ENCODE measurements around the gene SEMA3B.

Gene SEMA3B

DNA sequence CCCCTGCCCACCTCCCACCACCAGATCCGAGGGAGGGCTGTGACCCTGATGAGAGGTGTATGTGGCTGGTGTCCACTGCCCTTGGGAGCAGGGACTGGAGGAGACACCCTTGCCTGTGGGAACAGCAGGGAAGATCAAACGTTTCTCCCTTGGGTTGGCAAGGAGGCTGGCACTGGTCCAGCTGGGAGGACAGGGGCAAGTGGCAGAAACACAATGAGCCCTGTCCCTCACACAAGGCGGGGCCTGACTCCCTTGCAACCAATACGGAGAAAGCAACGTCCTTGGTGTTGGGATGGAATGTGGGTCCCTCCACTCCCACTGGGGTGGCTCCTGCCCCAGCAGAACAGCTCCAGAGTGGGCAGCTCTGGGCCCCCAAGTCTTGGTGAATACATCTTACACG lies 48.4 kb downstream of the SEMA3B start:
- no peak for DNase-seq (ENCODE audit: low read depth)

DNA sequence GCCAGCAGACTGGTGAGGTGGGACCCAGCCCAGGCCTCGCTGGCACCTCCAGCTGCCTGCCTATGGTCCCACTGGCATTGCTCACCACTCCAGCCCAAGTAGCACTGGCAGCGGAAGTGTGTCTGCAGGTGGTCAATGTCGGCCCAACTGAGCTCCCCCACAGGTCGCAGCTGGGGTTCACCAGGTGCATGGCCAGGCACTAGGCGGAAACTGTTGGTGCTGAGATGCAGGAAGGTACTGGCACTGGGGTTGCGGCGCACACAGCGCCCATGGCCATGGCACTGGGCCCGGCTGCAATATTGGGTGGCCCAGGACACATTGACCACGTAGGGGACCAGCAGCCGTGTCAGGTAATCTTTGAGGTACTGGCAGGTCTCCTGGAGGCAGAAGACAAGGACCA lies 49.2 kb downstream of the SEMA3B start:
- DNase-seq (ENCODE audit: low read depth), result no peak

DNA sequence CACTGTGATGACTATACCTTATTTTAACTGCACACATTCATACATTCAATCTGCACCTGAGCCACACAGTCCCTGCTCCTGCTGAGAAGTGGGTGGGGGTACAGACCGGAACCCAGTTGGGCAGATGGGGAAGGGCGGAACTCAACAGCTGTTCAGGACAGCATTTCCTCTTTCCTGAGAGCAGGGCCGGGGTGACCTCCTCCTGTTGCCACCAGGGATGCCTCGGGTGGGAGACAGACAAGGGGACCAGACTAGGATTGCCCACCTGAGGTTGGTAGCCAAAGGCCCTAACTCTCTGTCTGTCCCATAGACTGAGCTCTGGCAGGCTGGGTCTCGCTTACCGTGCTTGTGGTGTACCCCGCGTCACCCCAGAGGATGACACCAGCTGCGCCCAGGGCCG lies 49.7 kb downstream of the SEMA3B start:
- DNase-seq (ENCODE audit: low read depth), result no peak

DNA sequence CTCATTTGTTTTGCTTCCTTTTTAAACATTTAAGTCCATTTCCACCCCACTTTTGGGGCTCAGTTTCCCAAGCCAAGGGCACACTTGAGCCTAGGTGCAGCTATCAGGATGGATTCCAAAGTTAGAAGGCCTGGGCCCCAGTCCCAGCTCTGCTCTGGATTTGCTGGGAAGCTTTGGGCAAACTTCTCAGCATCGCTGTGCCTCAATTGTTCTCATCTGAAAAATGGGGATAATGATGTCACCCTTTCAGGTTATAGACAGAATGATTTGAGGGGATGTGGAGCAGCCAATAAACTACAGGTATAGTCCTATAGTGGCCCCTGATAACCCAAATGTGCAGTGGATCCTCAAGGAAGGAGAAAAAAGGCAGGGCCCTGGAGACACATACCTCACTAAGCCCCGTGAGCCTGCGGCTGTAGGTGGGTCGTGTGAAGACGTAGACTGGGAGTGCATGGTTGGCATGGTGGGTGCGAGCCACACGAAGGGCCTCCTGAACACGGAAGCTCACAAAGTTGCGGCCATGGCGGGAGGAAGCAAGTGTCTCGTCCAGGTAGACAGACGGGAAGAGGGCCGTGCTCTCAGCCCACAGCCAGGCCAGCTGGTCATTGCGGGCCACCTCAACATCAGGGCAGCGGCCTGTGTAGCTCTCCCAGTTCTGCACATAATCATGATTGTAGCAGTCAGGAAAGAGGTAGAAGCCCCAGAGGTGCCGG lies 50.4 kb downstream of the SEMA3B start:
- DNase-seq (ENCODE audit: low read depth), result no peak

DNA sequence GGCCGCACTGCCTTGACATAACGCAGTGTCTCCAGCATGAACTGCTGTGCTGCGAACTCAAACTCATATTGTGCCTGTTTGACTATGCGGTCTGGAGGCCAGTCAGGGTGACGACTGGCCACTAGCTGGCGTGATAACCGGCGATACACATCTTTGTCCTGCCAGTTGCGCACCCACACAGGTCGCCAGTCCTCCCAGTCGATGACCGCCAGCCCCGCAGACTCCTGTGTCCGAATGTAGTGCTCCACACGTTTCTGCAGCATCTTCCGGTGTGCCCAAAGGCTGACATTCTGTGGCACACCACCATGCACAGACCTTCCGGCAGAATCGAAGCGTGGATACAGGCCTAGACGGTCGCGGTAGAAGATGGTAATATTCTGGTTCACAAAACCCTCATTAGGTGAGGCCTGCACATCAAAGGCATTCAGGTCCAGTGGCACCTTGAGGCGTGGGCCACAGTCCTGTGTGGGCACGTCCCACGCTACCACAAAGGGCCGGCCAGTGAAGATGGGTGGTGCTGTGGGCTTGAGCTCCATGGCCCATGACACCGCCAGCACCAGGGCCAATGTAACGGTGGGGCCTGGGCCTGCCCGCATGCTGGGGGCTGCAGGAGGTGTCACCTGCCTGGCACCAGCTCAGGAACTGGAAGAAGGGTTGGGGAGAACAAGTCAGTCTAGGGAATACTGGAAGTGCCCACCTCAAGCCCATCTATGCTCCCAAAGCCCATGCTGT lies 51.1 kb downstream of the SEMA3B start:
- DNase-seq (ENCODE audit: low read depth), result no peak

DNA sequence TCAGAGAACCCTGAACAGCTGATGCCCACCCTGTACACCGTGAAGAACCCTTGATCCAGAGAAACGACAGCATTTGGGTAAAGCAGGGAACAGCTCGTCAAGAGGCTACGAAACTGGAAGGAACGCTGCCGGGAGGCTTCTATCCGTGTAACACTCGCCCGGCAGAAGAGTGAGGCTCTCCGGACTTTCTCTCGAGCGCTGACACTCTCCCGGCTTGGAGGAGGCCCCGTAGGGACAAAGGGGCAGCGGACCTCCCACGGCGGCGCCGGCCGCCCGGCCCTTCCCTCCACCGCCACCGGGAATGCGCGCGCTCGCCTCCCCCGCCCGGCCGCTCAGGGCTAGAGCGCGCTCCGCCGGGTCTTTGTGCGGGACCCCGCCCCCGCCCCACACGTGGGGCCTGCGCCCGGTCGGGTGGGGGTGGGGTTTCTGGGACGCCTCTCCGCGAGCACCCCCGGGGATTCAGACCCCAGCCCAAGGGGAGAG lies 51.9 kb downstream of the SEMA3B start:
- peak; percentile 30 for DNase-seq (ENCODE audit: low read depth)

DNA sequence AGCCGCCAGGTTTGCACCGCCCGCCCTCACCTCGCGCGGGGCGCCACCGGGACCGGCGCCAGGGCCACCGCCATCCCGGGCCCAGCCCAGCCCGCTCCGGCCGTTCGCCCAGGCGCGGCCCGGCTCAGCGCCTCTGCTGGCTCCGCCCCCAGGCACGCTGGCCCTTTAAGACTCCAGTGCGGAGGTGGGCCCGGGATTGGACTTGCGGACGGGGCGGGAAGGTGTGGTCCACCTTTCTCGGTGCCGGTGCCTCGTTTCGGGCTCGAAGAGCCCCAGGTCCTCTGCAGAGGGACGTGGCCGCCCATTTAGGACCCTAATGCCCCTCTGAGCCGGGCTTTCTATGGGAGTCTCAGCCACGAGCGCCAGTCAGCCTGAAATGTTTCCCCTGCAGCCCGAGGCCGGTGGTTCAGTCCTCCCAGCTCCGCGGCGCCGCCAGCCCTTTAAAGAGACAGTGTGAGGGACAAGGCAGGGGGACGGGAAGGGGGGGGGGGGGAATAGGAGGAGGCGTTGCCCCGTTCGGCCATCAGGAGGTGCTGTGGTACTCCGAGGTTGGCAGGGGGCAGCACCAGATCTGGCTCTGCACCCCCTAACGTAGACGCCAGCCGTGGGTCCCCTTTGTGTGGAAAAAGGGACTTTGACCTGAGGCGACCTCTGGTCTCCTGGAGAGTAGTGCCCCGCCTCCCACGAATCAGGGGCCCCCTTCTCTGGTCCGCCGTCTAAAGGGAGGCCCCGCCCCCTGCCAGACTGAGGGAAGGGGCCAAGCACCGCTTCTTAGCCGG lies 52.6 kb downstream of the SEMA3B start:
- peak; percentile 71 for DNase-seq (ENCODE audit: low read depth)

DNA sequence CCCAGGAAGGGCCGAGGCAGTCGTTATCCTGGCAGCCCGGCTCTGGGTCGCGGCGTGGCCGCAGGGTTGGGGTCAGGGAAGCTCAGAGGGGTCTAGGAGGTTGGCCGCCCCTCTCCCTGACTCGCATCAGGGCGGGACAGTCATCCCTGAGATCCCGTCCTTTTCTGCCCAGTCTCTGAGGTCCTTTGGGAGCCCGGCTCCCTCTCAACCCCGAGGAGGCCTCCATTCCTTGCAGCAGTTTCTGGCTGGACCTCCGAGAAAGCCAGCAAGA lies 53.1 kb downstream of the SEMA3B start:
- no peak for DNase-seq (ENCODE audit: low read depth)

DNA sequence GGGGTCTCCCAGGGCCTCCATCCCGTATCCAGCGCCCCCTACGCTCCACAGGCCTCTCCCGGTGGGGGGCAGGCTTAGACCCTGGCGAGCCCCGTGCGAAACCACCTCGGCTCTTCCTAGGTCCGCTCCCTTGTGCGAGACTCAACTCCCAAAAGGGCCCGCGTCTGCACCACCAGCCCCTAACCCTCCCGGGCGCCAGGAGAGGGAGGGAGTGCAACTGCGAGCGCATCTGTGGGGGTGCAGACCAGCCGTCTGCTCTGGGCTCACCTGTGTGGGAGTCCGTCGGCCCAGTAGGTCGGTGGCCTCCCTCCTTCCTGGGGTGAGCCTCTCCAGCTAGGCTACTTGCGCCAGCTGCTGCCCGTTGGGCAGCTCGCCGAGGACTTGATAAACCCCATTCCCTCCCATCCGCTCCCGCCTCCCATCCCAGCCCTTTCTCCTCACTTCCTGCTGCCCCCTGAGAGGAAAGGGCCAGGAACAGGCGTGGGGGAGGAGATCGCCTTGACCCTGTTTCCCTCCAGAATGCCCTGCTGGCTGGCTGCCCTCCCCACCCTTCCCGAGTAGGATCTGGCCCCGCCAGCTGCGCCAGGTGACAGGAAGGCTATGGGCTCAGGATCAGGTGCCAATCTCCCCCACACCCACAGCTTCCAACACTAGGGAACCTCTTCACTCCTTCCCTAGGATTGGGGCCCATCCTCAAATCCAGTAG lies 53.6 kb downstream of the SEMA3B start, which contains the start of gene HYAL2:
TSS of gene HYAL2 (minus strand) at position 360 of the 706 bp plus-strand sequence. CDS start 2,256 bp downstream, outside the sequence.
- DNase-seq (ENCODE audit: low read depth), result no peak

DNA sequence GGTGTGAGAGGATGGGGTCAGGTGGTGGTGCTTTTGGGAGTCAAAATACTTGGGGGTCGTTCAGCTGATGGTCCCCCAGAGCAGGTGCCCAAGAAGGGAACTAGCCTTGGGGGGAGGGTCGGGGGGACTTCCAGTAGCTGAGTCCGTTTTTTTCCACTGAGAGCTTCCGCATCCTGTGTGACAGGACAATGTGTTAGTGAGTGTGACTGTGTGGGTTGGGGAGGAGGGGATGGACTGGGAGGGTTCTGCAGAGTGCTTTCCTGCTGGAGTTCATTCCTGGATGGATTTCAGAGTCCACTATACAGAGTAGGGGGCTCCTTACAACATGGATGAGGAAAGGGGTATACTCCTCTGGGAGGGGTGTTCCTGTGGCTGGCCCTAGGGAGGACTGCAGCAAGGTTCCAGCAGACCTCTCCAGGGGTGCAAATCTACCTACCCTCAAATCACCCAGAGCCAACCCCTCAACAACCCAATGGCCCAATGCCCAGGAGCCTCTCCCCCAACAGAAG lies 54.2 kb downstream of the SEMA3B start:
- no peak for DNase-seq (ENCODE audit: low read depth)

DNA sequence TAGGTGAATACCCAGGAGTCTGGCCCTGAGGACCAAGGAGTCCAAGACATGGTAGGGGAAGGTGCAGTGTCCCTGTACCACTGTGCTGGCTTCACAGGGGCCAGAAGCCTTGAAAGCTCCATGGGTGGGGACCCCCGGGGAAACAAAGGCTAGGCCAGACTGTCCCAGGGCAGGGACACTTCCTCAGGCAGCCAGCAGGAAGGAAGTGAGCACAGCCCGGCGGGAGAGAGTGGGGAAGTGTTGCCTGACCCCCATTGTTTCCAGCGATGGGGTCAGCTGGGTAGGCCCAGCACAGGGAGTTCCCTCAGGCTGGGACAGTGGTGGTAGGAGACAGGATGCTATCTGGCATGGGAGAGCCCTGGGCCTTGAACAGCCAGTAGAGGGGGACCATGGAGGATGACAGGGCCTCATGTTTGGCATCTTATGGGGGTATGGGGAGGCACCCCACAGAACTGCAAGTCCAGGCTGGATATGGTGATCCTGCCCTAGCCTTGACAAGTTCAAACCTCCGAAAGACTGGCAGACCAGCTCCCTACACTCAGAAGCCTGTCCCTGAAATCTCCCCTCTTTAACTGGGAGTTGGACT lies 54.8 kb downstream of the SEMA3B start:
- DNase-seq (ENCODE audit: low read depth), result no peak

DNA sequence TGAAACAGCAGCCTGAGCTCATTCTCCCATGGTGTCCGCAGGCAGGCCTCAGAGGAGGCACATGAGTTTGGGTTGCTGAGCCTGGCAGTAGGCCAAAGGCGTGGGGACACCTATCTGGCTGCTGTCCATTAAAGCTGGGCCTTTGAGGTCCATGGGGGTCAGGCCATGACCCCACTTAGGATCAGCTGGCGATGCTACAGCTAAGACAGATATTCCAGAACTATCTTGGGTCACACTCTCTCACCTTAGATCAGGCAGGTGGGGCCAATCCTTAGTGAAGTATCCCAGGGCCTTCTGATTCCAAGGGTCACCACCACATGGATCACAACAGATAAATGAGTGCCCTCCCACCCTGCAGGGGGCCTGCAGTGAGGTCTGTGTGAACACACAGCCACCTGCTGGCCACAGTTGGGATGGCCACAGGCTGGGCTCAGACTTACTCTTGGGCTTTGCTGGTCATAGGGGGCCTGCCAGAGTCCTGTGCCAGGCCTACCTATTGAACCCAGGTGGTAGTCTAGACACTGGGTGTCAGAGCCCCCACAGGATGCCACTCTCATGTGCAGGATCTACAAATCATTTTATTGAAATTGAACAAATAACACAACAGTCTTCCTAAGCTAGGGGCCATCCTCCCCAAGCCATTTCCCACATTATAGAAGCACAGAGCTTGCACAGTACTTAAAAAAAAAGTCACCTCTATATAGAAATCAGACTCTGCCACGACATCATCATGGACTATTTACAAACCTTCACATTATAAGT lies 55.6 kb downstream of the SEMA3B start:
- peak; percentile 33 for DNase-seq (ENCODE audit: low read depth)

DNA sequence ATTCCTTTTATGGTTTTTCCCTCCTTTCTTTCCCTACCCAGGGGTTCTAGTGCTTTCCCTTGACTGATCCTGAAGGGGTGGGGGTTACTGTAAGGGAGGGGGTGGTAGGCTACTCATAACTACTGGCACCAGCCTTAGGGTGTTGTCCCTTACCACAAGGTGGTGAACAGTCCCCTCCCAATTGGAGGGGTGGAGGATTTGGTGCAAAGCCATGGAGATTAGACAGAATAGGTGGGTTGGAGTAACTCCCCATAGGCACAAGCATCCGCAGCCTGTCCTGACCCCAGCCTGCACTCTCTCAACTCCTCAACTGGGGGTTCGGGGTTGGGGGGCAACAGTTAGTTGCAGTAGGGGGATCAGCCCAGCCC lies 56.1 kb downstream of the SEMA3B start:
- DNase-seq (ENCODE audit: low read depth), result no peak

DNA sequence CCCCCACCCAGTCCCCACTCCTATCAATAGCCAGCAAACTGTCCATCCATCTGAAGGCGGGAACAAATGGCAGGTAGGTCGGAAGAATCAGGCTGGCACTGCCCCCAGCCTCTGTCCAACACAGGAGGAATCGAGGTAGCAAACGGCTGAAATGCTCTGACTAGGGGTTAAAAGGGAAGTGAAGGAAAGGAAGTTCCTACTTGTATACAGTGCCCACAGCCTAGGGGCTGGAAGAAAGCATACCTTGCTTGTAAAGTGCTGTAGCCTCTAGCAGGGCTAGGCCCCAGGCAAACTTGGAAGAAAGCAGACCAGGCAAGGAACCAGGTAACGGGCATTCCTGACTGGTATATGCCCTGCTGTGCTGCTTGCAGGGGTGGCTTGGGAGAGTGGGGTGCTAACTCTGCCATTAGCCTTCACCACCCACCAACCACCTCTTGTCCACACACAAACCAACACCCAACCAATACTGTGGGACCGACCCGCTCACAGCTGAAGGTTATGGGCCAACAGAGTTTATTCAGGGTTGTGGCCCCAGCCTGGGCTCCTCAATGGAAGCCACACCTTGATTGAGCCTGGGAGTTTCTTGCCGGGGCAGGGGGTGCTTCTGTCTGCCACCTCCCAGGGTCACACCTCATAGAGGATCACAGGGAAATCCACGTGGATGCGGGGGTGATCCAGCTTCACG lies 56.7 kb downstream of the SEMA3B start:
- DNase-seq (ENCODE audit: low read depth), result no peak

DNA sequence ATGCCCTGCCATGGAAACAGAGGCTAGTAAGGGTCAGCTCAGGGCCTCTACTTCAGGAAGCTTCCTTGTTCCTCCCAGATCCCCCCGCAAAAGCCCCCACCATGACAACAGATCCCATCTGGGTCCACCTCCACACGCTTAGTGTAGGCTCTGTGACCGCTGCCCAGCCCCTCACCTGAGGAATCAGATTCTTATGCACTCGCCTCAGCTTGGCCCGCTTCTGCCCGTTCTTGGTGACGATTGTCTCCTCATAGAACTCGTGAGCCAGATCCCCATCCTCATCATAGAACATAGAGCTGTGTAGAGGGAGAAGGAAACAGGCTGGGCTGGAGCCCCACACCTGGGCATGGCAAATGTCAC lies 57.2 kb downstream of the SEMA3B start:
- DNase-seq (ENCODE audit: low read depth), result no peak

DNA sequence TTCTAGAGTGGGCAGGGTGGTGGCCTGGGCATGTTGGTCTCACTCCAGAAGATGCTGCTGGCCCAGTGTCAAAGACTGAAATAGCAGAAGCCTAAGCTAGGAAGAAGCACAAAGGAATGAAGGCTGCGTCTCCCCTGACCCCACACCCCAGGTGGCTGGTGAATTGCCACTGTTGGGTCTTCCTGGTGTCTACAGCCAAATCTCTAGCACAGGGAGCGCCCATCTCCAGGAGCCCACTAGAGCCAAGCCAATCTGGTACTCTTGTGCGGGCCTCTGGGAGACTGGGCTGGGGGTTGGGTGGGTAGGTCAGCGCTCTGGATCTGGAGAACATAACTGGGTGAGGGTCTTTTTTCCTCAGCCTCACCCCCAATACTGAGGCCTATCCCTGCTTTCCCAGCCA lies 58.2 kb downstream of the SEMA3B start:
- no peak for DNase-seq (ENCODE audit: low read depth)

All from T follicular helper cell (primary cell).